MG63 (cell line): Measurements from ENCODE around the gene PROKR2. TPM values are rescaled to one million over a fixed set of nuclear protein-coding genes. Genes with fewer than 3 reads are reported as not detected.

Experiments
- DNase-seq: peaks from one replicate; pipeline ENCODE4 v3.0.0-alpha.2; 2020
- H3K27me3 ChIP-seq: fragments of 250-450 bp; sonication (Bioruptor Pico); 2 replicates; pipeline ENCODE4 v1.5.1; 2020; ENCODE audit warnings: mild to moderate bottlenecking, moderate library complexity
- H3K36me3 ChIP-seq: fragments of 250-450 bp; sonication (Bioruptor Pico); 2 replicates; pipeline ENCODE4 v1.5.1; 2020; ENCODE audit warnings: mild to moderate bottlenecking, moderate library complexity
- H3K4me3 ChIP-seq: fragments of 250-450 bp; sonication (Bioruptor Pico); 2 replicates; pipeline ENCODE4 v1.5.1; 2020; ENCODE audit warnings: mild to moderate bottlenecking, moderate library complexity
- H3K9me3 ChIP-seq: fragments of 250-450 bp; sonication (Bioruptor Pico); 2 replicates; pipeline ENCODE4 v1.5.1; 2020; ENCODE audit warnings: mild to moderate bottlenecking, moderate library complexity
- total RNA-seq: library from RNA; depleted of rRNA; stranded (reverse); fragments of >200 nt; shearing (Covaris generic); gene quantifications from 2 replicates; pipeline ENCODE4 v1.2.3, GENCODE V29; 2014; ENCODE audit warnings: low replicate concordance; rRNA removed

The PROKR2 gene
- not detected in 2 replicates for total RNA-seq

GRCh38 chr20:5316188-5317158 lies at the start of gene PROKR2:
Gene PROKR2, minus strand, starts transcription at chr20:5316954. Its CDS starts 2,585 bp downstream, at chr20:5314369.
- H3K4me3 ChIP-seq: no peak within 1 kb of the TSS
- peaks cover 6% of the 10 kb centered on the region for H3K27me3 ChIP-seq
- H3K36me3 ChIP-seq: no peaks in the 10 kb centered on the region
- H3K9me3 ChIP-seq: no peaks in the 10 kb centered on the region
- no peak for DNase-seq

GRCh38 chr20:5364997-5365597 lies 48.3 kb upstream of the PROKR2 start:
- Histone ChIP-seq H3K27me3 (no peaks in the 10 kb centered on the region), H3K4me3 (no peak overlapping the region), H3K36me3 (no peaks in the 10 kb centered on the region), H3K9me3 (no peaks in the 10 kb centered on the region)
- no peak for DNase-seq

GRCh38 chr20:5364136-5364821 lies 47.5 kb upstream of the PROKR2 start:
- no peak overlapping the region for H3K4me3 ChIP-seq
- no peaks in the 10 kb centered on the region for H3K27me3 ChIP-seq
- no peaks in the 10 kb centered on the region for H3K36me3 ChIP-seq
- DNase-seq: no peak
- no peaks in the 10 kb centered on the region for H3K9me3 ChIP-seq

GRCh38 chr20:5362771-5363170 lies 46.0 kb upstream of the PROKR2 start:
- no peak overlapping the region for H3K4me3 ChIP-seq
- no peaks in the 10 kb centered on the region for H3K27me3 ChIP-seq
- DNase-seq: no peak
- H3K36me3 ChIP-seq: no peaks in the 10 kb centered on the region
- H3K9me3 ChIP-seq: no peaks in the 10 kb centered on the region

- DNase-seq: no peak
- Histone ChIP-seq H3K4me3 (no peak overlapping the region), H3K27me3 (no peaks in the 10 kb centered on the region), H3K9me3 (no peaks in the 10 kb centered on the region), H3K36me3 (no peaks in the 10 kb centered on the region)
These were observed 44.4 kb upstream of the PROKR2 start for GRCh38 chr20:5361176-5361575.

GRCh38 chr20:5357946-5358345 lies 41.2 kb upstream of the PROKR2 start:
- DNase-seq: no peak
- H3K36me3 ChIP-seq: no peaks in the 10 kb centered on the region
- no peaks in the 10 kb centered on the region for H3K27me3 ChIP-seq
- no peak overlapping the region for H3K4me3 ChIP-seq
- H3K9me3 ChIP-seq: no peaks in the 10 kb centered on the region

GRCh38 chr20:5356941-5357340 lies 40.2 kb upstream of the PROKR2 start:
- Histone ChIP-seq H3K36me3 (no peaks in the 10 kb centered on the region), H3K4me3 (no peak overlapping the region), H3K27me3 (no peaks in the 10 kb centered on the region), H3K9me3 (no peaks in the 10 kb centered on the region)
- DNase-seq: no peak

- H3K4me3 ChIP-seq: no peak overlapping the region
- no peak for DNase-seq
- no peaks in the 10 kb centered on the region for H3K27me3 ChIP-seq
- H3K36me3 ChIP-seq: no peaks in the 10 kb centered on the region
- H3K9me3 ChIP-seq: no peaks in the 10 kb centered on the region
These were observed 38.1 kb upstream of the PROKR2 start for GRCh38 chr20:5354901-5355300.

- DNase-seq: no peak
- Histone ChIP-seq H3K4me3 (no peak overlapping the region), H3K36me3 (no peaks in the 10 kb centered on the region), H3K9me3 (no peaks in the 10 kb centered on the region), H3K27me3 (no peaks in the 10 kb centered on the region)
These were observed 37.1 kb upstream of the PROKR2 start for GRCh38 chr20:5353624-5354496.

GRCh38 chr20:5349448-5349847 lies 32.7 kb upstream of the PROKR2 start:
- Histone ChIP-seq H3K36me3 (no peaks in the 10 kb centered on the region), H3K9me3 (no peaks in the 10 kb centered on the region), H3K27me3 (no peaks in the 10 kb centered on the region), H3K4me3 (no peak overlapping the region)
- DNase-seq: no peak

GRCh38 chr20:5342021-5342420 lies 25.3 kb upstream of the PROKR2 start:
- no peaks in the 10 kb centered on the region for H3K27me3 ChIP-seq
- no peaks in the 10 kb centered on the region for H3K9me3 ChIP-seq
- H3K36me3 ChIP-seq: no peaks in the 10 kb centered on the region
- no peak overlapping the region for H3K4me3 ChIP-seq
- no peak for DNase-seq

GRCh38 chr20:5331340-5331739 lies 14.6 kb upstream of the PROKR2 start:
- no peaks in the 10 kb centered on the region for H3K9me3 ChIP-seq
- H3K36me3 ChIP-seq: no peaks in the 10 kb centered on the region
- H3K27me3 ChIP-seq: no peaks in the 10 kb centered on the region
- DNase-seq: no peak
- no peak overlapping the region for H3K4me3 ChIP-seq

GRCh38 chr20:5328268-5328667 lies 11.5 kb upstream of the PROKR2 start:
- H3K27me3 ChIP-seq: no peaks in the 10 kb centered on the region
- no peak for DNase-seq

GRCh38 chr20:5327356-5327755 lies 10.6 kb upstream of the PROKR2 start:
- no peak for DNase-seq
- Histone ChIP-seq H3K36me3 (no peaks in the 10 kb centered on the region), H3K27me3 (no peaks in the 10 kb centered on the region), H3K4me3 (no peak overlapping the region), H3K9me3 (no peaks in the 10 kb centered on the region)

More at GRCh38 chr20:5328268-5328667, 11.5 kb upstream of the PROKR2 start:
- Histone ChIP-seq H3K4me3 (no peak overlapping the region), H3K9me3 (no peaks in the 10 kb centered on the region), H3K36me3 (no peaks in the 10 kb centered on the region)

GRCh38 chr20:5315807-5316187 lies 957 bp downstream of the PROKR2 start:
- H3K4me3 ChIP-seq: no peak overlapping the region
- H3K36me3 ChIP-seq: no peaks in the 10 kb centered on the region
- peaks cover 6% of the 10 kb centered on the region for H3K27me3 ChIP-seq
- no peak for DNase-seq
- H3K9me3 ChIP-seq: no peaks in the 10 kb centered on the region

- H3K9me3 ChIP-seq: no peaks in the 10 kb centered on the region
- no peaks in the 10 kb centered on the region for H3K36me3 ChIP-seq
- no peak for DNase-seq
- H3K4me3 ChIP-seq: no peak overlapping the region
- peaks cover 6% of the 10 kb centered on the region for H3K27me3 ChIP-seq
These were observed 2.8 kb downstream of the PROKR2 start for GRCh38 chr20:5313916-5314315.
